ENCODE data around the gene GTPBP3.
"Not testable (repeated sequence)": the region's sequence is repeated elsewhere in the genome, so short reads cannot be mapped to it uniquely, and the experiment has no call there.

Gene GTPBP3

GRCh38 chr19:17341845-17342244, 4.5 kb downstream of the GTPBP3 start:
- no peak for DNase-seq

DNA sequence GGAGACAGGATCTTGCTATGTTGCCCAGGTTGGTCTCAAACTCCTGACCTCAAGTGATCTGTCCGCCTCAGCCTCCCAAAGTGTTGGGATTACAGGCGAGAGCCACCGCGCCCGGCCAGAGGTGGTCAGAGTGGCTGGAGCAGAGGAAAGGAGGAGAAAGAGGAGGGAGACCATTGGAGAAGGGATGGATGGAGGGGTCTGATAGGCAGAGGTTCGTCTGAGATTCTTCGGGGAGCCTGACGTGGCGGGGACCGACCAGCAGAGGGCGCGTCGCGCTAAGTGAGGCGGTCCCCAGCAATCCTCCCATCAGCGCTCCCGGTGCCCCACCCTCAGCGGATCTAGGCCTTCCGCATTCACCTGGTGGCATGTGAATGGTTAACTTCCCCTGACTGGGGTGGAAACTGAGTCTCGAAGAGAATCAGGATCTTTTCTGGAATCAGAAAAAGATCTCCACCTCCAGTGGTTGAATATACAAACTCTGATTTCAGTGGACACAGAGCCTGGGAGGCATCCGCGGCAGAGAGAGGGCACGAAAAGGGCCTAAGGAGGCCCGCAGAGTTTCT, 8.8 kb downstream of the GTPBP3 start:
- peak; percentile 43 for DNase-seq

- no peak for DNase-seq
These were observed 10.0 kb downstream of the GTPBP3 start for GRCh38 chr19:17347361-17347760.

- DNase-seq = no peak
These were observed 10.5 kb downstream of the GTPBP3 start for GRCh38 chr19:17347877-17348276.

DNA sequence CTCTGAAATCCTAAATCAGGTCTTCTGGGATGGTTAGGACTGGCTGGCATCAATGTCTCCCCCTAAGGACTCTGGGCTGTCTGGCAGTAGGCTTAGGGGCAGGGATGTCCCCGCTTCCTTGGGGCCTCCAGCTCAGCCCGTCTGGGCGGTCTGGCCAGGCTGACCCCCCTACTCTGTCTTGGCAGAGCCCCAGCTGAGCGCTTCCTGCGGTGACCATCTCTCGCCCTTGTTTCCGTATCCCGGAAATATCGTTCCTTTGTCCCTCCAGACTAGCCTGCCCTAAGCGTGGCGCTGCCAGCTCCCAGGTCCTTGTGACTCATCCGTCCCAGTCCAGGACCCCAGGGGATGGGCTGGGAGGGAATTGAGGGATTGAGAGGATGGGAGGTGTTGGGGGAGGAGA, 11.3 kb downstream of the GTPBP3 start:
- peak; percentile 24 for DNase-seq

- DNase-seq = no peak
These were observed 14.6 kb downstream of the GTPBP3 start for GRCh38 chr19:17351815-17352435.

DNA sequence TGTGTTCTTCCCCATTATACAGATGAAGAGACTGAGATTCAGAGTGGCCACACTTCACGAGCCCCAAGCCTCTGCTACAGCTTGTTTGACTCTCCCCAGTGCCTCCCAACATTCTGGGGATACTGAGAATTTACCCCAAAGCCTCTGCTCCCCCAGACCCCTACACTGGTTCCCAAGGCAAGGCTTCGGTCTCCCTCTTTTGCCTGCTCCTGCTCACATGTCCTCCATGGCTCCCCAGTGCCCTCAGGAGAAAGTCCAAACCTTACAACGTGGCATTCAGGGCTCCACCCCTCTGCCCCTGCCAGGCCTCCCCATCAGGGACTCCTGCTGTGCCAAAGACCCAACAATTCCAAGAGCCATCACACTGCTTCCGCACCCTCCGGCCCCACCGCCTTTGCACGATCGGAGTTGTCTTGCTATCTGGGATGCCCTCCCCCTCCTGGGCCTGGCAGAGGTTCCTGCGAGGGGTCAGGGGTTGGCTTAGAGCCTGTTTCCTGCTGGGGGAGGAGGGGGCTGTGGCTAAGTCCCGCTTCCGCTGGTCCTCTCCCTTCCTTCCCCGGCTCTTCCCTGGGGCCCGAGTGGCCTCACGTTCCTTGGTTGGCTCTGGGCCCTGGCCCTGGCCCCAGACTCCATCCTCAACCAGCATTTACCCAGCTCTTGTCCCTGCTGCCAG, 15.4 kb downstream of the GTPBP3 start:
- DNase-seq = no peak

- no peak for DNase-seq
These were observed 16.0 kb downstream of the GTPBP3 start for GRCh38 chr19:17353386-17353785.

DNA sequence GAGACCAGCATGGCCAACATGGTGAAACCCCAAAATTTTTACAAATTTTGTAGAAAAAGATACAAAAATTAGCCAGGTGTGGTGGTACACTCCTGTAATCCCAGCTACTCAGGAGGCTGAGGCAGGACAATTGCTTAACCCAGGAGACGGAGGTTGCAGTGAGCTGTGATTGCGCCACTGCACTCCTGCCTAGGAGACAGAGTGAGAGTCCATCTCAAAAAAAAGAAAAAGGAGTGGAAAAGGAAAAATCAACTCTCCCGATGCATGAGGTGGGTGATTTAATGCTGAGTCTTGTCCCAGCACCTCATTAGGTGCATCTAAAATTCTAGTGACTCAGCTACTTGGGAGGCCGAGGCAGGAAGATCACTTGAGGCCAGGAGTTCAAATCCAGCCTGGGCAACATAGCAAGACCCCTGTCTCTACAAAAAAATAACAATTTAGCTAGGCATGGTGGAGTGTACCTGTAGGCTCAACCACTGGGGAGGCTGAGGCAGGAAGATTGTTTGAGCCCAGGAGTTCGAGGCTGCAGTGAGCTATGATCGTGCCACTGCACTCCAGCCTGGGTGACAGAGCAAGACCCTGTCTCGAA, 19.8 kb downstream of the GTPBP3 start:
- DNase-seq = no peak

- DNase-seq = no peak
These were observed 20.4 kb downstream of the GTPBP3 start for GRCh38 chr19:17357724-17358123.

- DNase-seq = peak; percentile 31
These were observed 21.0 kb downstream of the GTPBP3 start for GRCh38 chr19:17358395-17358794.

DNA sequence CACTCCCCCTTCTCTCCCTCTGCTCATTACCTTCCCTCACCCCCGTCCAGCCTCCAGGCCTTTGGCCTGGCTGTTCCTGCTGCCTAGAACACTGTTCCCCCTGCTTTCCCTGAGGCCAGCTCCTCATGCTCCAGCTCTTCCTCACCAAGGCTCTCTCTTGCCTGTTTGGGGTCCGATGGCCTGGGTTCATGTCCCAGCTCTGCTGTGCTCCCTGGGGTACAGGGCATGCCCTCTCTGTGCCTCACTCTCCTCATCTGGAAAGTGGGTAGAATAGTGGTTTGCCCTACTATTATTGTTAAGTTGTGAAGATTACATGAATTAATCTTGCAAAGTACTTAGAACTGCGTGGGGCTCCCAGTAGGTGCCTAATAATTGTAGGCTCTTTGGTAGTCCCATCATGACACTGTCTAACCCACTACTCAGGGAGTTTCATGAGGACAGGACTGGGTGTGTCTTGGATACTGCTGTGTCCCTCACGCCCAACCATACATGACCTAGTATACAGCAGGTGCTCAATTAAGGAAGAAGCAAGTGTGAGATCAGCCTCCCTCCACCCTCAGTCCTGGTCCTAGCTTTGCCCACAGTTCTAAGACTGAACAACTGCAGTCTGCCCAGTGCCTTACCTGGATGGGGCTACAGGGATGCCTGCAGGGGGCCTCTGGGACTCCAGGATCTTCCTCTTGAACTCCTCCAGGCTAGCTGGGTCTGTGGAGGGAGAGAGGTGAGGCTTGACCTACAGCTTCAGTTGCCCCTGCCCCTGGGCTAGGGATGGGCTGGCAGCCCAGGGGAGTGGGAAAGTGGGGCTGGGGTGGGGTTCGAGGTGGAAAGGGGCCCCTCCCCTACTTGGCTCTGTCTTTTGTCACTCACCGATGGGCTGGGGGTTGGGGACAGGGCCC, 22.8 kb downstream of the GTPBP3 start:
- DNase-seq = no peak

GRCh38 chr19:17363852-17364605, 26.7 kb downstream of the GTPBP3 start:
- not testable (repeated sequence) for DNase-seq

GRCh38 chr19:17365361-17365760, 28.0 kb downstream of the GTPBP3 start:
- DNase-seq = no peak

DNA sequence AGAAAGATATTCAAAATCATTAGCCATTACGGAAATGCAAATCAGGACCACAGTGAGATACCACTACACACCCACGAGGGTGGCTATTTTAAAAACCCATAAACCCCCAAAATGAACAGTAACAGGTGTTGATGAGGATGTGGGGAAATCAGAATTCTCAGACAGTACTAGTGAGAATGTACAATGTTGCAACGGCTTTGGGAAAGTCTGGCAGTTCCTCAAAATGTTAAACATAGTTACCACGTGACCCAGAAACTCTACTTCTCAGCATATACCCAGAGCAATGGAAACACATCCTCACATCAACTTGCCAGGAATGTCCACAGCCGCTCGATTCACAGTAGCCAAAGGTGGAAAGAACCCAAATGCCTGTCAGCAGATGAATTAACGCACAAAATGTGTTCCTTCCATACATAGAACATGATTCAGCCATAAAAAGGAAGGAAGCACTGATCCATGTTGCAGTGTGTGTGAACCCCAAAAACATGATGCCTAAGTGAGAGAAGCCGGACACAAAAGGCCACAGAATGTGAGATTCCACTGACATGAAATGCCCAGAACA, 32.8 kb downstream of the GTPBP3 start:
- peak; percentile 55 for DNase-seq

GRCh38 chr19:17376935-17377600, 39.7 kb downstream of the GTPBP3 start, which contains the start of gene PLVAP:
Gene PLVAP, minus strand, starts transcription at chr19:17377342. Its CDS starts 54 bp downstream, at chr19:17377288.
- no peak for DNase-seq

GRCh38 chr19:17378271-17378670, 40.9 kb downstream of the GTPBP3 start:
- no peak for DNase-seq

- no peak for DNase-seq
These were observed 41.9 kb downstream of the GTPBP3 start for GRCh38 chr19:17379221-17379631.

- DNase-seq = no peak
These were observed 43.2 kb downstream of the GTPBP3 start for GRCh38 chr19:17380426-17381138.

DNA sequence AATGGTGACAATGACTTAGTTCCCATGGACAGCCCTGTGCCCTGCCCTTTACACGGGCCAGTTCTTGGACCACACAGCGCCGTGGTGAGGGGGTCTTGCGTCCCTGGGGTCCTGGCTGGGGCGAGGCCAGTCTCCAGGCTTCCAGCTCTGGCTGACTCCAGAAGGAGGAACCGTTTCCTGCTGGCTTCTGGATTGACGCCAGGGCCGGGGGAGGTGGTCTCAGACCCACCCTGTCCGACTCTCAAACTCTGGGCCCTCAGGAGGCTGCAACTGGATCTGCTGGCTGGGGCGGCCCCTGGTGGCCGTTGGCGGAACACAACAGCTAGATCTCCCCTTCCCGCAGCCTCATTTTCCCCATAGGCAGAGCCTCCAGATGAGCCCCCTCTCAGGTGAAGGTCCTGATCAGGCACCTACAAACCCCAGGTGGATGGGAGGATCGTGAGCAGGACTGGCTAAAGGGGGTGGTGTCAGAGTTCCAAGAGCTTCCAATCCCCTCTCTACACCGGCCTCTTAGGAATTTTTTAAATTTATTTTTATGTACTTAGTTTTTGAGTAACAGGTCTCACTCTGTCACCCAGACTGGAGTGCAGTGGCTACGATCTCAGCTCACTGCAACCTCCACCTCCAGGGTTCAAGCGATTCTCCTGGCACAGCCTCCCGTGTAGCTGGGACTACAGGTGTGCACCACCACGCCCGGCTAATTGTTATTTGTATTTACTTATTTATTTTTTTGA, 48.7 kb downstream of the GTPBP3 start:
- DNase-seq = peak; percentile 28
